HEK293 (cell line): ENCODE measurements around the gene AFG1L.

Source experiments
- CTCF ChIA-PET: fragments of 350-600 bp; formaldehyde crosslinking; extraction: SDS; loops from one replicate; lab custom pipeline; 2021; ENCODE audit warnings: antibody characterized with exemption; lab: Yijun Ruan, JAX
- POLR2A ChIA-PET: fragments of 300-600 bp; formaldehyde crosslinking; extraction: SDS; loops from one replicate; lab custom pipeline; 2020; ENCODE audit warnings: antibody characterized with exemption, inconsistent platforms; lab: Yijun Ruan, JAX
- H3K27ac ChIP-seq: fragments of 200-500 bp; sonication (Bioruptor generic); 2 replicates; pipeline ENCODE4 v1.5.1; 2014; ENCODE audit warnings: low read depth, low read length, control low read depth, inconsistent platforms; ENCODE audit errors: extremely low read depth
- H3K36me3 ChIP-seq, 2 experiments: fragments of 200-500 bp in 1 of 2; sonication (Bioruptor generic) in 1 of 2; 1 replicate in 1 of 2; 2 replicates in 1 of 2; pipeline ENCODE4 v1.5.1; 2014 to 2017; ENCODE audit warnings: inconsistent platforms in 2 of 2, low read length in 2 of 2; ENCODE audit not compliant: control insufficient read depth in 2 of 2, insufficient read depth in 1 of 2
- H3K4me1 ChIP-seq: fragments of 200-500 bp; sonication (Bioruptor generic); 2 replicates; pipeline ENCODE4 v1.5.1; 2014; ENCODE audit warnings: mild to moderate bottlenecking, low read length, inconsistent platforms; ENCODE audit not compliant: control insufficient read depth, insufficient read depth
- H3K4me3 ChIP-seq: 2 replicates; pipeline ENCODE4 v1.5.1; 2011; ENCODE audit warnings: low read depth, mild to moderate bottlenecking, control low read depth, low read length, moderate library complexity
- H3K9me3 ChIP-seq: fragments of 200-500 bp; sonication (Bioruptor generic); 2 replicates; pipeline ENCODE4 v1.5.1; 2014; ENCODE audit warnings: low read depth, low read length, inconsistent platforms; ENCODE audit not compliant: control insufficient read depth, insufficient read depth
- BCL6B ChIP-seq: fragments of 450-650 bp; formaldehyde crosslinking; IDR thresholded peaks from 2 replicates; pipeline ENCODE4 v1.5.1; 2017; ENCODE audit warnings: missing biosample characterization, missing genetic modification characterization
- CTCF ChIP-seq: fragments of 450-650 bp; formaldehyde crosslinking; IDR thresholded peaks from 2 replicates; pipeline ENCODE4 v1.5.1; 2016; ENCODE audit warnings: missing biosample characterization, missing genetic modification characterization
- IKZF3 ChIP-seq: fragments of 450-650 bp; IDR thresholded peaks from 2 replicates; pipeline ENCODE4 v1.5.0; 2018; ENCODE audit warnings: missing biosample characterization, mild to moderate bottlenecking, missing genetic modification characterization, moderate library complexity
- KLF16 ChIP-seq: fragments of 450-650 bp; formaldehyde crosslinking; IDR thresholded peaks from 2 replicates; pipeline ENCODE4 v1.5.1; 2017; ENCODE audit warnings: missing biosample characterization, missing genetic modification characterization
- REST ChIP-seq: fragments of 450-650 bp; formaldehyde crosslinking; IDR thresholded peaks from 2 replicates; pipeline ENCODE4 v1.5.1; 2016; ENCODE audit warnings: missing biosample characterization, missing genetic modification characterization
- SCRT2 ChIP-seq: fragments of 450-650 bp; formaldehyde crosslinking; IDR thresholded peaks from 2 replicates; pipeline ENCODE4 v1.5.1; 2016; ENCODE audit warnings: missing biosample characterization, missing genetic modification characterization
- ZBTB17 ChIP-seq: fragments of 450-650 bp; formaldehyde crosslinking; IDR thresholded peaks from 2 replicates; pipeline ENCODE4 v1.5.1; 2016; ENCODE audit warnings: missing biosample characterization, missing genetic modification characterization
- ZBTB21 ChIP-seq: fragments of 450-650 bp; formaldehyde crosslinking; IDR thresholded peaks from 2 replicates; pipeline ENCODE4 v1.5.1; 2017; ENCODE audit warnings: missing biosample characterization, missing genetic modification characterization
- ZBTB6 ChIP-seq: fragments of 450-650 bp; formaldehyde crosslinking; IDR thresholded peaks from 2 replicates; pipeline ENCODE4 v1.5.1; 2017; ENCODE audit warnings: missing biosample characterization, missing genetic modification characterization
- ZFP3 ChIP-seq: fragments of 450-650 bp; formaldehyde crosslinking; IDR thresholded peaks from 2 replicates; pipeline ENCODE4 v1.5.1; 2016; ENCODE audit warnings: low read depth, missing biosample characterization, missing genetic modification characterization
- ZNF133 ChIP-seq: fragments of 450-650 bp; formaldehyde crosslinking; IDR thresholded peaks from 2 replicates; pipeline ENCODE4 v1.5.1; 2016; ENCODE audit warnings: missing biosample characterization, missing genetic modification characterization
- ZNF280C ChIP-seq: fragments of 450-650 bp; formaldehyde crosslinking; IDR thresholded peaks from 2 replicates; pipeline ENCODE4 v1.5.1; 2016; ENCODE audit warnings: missing biosample characterization, missing genetic modification characterization
- ZNF362 ChIP-seq: fragments of 450-650 bp; formaldehyde crosslinking; IDR thresholded peaks from 2 replicates; pipeline ENCODE4 v1.5.1; 2016; ENCODE audit warnings: missing biosample characterization, missing genetic modification characterization
- ZNF398 ChIP-seq: fragments of 450-650 bp; formaldehyde crosslinking; IDR thresholded peaks from 2 replicates; pipeline ENCODE4 v1.5.1; 2017; ENCODE audit warnings: missing biosample characterization, missing genetic modification characterization
- ZNF449 ChIP-seq: fragments of 450-650 bp; formaldehyde crosslinking; IDR thresholded peaks from 2 replicates; pipeline ENCODE4 v1.5.1; 2017; ENCODE audit warnings: missing biosample characterization, mild to moderate bottlenecking, missing genetic modification characterization, moderate library complexity
- ZNF610 ChIP-seq: fragments of 450-650 bp; formaldehyde crosslinking; IDR thresholded peaks from 2 replicates; pipeline ENCODE4 v1.5.1; 2016; ENCODE audit warnings: missing biosample characterization, missing genetic modification characterization, borderline replicate concordance
- ZNF776 ChIP-seq: fragments of 450-650 bp; formaldehyde crosslinking; IDR thresholded peaks from 2 replicates; pipeline ENCODE4 v1.5.0; 2017; ENCODE audit warnings: missing biosample characterization, missing genetic modification characterization, borderline replicate concordance
- ZNF837 ChIP-seq: fragments of 450-650 bp; formaldehyde crosslinking; IDR thresholded peaks from 2 replicates; pipeline ENCODE4 v1.5.1; 2016; ENCODE audit warnings: missing biosample characterization, missing genetic modification characterization
- ZSCAN16 ChIP-seq: fragments of 450-650 bp; formaldehyde crosslinking; IDR thresholded peaks from 2 replicates; pipeline ENCODE4 v1.5.1; 2016; ENCODE audit warnings: missing biosample characterization, missing genetic modification characterization
- ZSCAN30 ChIP-seq: fragments of 450-650 bp; IDR thresholded peaks from 2 replicates; pipeline ENCODE4 v1.5.1; 2018; ENCODE audit warnings: missing biosample characterization, mild to moderate bottlenecking, missing genetic modification characterization, moderate library complexity
- ZXDB ChIP-seq: fragments of 450-650 bp; formaldehyde crosslinking; IDR thresholded peaks from 2 replicates; pipeline ENCODE4 v1.5.1; 2016; ENCODE audit warnings: missing biosample characterization, missing genetic modification characterization

The AFG1L gene

GRCh38 chr6:108526739-108527174, 231.9 kb downstream of the AFG1L start (continued):
- TF ChIP-seq ZBTB17 (tag by site-specific recombination) (0 out of 2 replicates have a peak, but pooled peaks have one; percentile 30), KLF16 (tag by site-specific recombination) (no peak), IKZF3 (no peak), ZSCAN16 (no peak), BCL6B (tag by site-specific recombination) (no peak), CTCF (no peak; the same call in 1 of the 2 replicates), SCRT2 (tag by site-specific recombination) (peak; percentile 76), ZSCAN30 (no peak), ZXDB (tag by site-specific recombination) (no peak), REST (tag by site-specific recombination) (no peak), ZBTB6 (0 out of 2 replicates have a peak, but pooled peaks have one; percentile 35), ZNF776 (no peak)

- Histone ChIP-seq H3K4me1 (no peaks in the 10 kb centered on the region), H3K4me3 (no peak overlapping the region), H3K36me3 (no peaks in the 10 kb centered on the region), H3K27ac (no peak overlapping the region), H3K9me3 (no peaks in the 10 kb centered on the region)
- ChIA-PET POLR2A (interaction anchor here (0.6 kb wide), 1 partner anchor 567 kb away, joined by 3 read pairs; the partner anchor contains the start of gene CEP57L1), CTCF (interaction anchor here (0.6 to 5.9 kb wide), 10 partner anchors 9 to 548 kb away, joined by 3 to 39 read pairs (median 4); no protein-coding TSS in a partner anchor)
- TF ChIP-seq ZFP3 (tag by site-specific recombination) (no peak), ZNF449 (no peak), ZBTB21 (tag by site-specific recombination) (no peak), ZNF398 (tag by site-specific recombination) (no peak), ZNF280C (tag by site-specific recombination) (no peak), ZNF837 (tag by site-specific recombination) (no peak), ZNF610 (tag by site-specific recombination) (no peak), ZNF133 (tag by site-specific recombination) (no peak), ZNF362 (tag by site-specific recombination) (no peak)
Observed at GRCh38 chr6:108528878-108529277, 234.0 kb downstream of the AFG1L start.
